ENCODE measurements around the gene DNAH8. TPM values are rescaled to one million over a fixed set of nuclear protein-coding genes. Genes with fewer than 3 reads are reported as not detected.

DNAH8 gene
- polyA plus RNA-seq, 3 donors: not detected

- Mint-ChIP-seq H3K27ac (no peak overlapping the region), H3K4me1 (no peaks in the 10 kb centered on the region), H3K36me3 (no peaks in the 10 kb centered on the region), H3K9me3 (peaks cover 0 to 16% (median 7%) of the 10 kb centered on the region in 7 donors), H3K4me3 (no peak overlapping the region), H3K27me3 (ENCODE audit: low read depth in 3 of 3) (peaks cover 6 to 8% (median 7%) of the 10 kb centered on the region in 3 donors)
- Histone ChIP-seq H3K79me2 (ENCODE audit: insufficient read depth, low read length) (no peaks in the 10 kb centered on the region), H3K9me3 (replicated peaks in 1 of 2; ENCODE audit: control insufficient read depth in 1 of 2, insufficient read depth in 1 of 2, low read length in 2 of 2) (no peaks in the 10 kb centered on the region), H3K4me3 (replicated peaks in 1 of 3; ENCODE audit: low read depth in 2 of 3, low read length in 3 of 3) (no peak overlapping the region), H3K4me2 (replicated peaks; ENCODE audit: extremely low read depth, low read length, poor library complexity, severe bottlenecking) (no peak overlapping the region), H3K27me3 (ENCODE audit: control insufficient read depth in 2 of 2, insufficient read depth in 2 of 2, low read length in 2 of 2) (peaks cover 2 to 3% of the 10 kb centered on the region in 2 donors), H3K27ac (ENCODE audit: low read depth in 1 of 2, low read length in 2 of 2) (no peak overlapping the region), H3K4me1 (ENCODE audit: control insufficient read depth in 1 of 2, insufficient read depth in 2 of 2, low read length in 2 of 2) (no peaks in the 10 kb centered on the region), H3K9ac (ENCODE audit: insufficient read depth, low read length, poor library complexity, severe bottlenecking) (no peak overlapping the region), H3K36me3 (replicated peaks in 1 of 2; ENCODE audit: control insufficient read depth in 1 of 2, insufficient read depth in 2 of 2, low read length in 2 of 2) (no peaks in the 10 kb centered on the region), H4K20me1 (ENCODE audit: insufficient read depth, low read length) (no peaks in the 10 kb centered on the region), H2AFZ (ENCODE audit: insufficient read depth, low read depth, low read length, poor library complexity, severe bottlenecking) (no peak overlapping the region)
- DNase-seq: no peak
- intact Hi-C loops (cut with micrococcal nuclease): no loop called here
- WGBS (ENCODE audit: insufficient coverage): 67% methylated on average over 3 of the region's 4 CpGs
- no peak for TF ChIP-seq CTCF (IDR thresholded peaks at IDR 0.05)
Observed at GRCh38 chr6:39017547-39017880, 302.4 kb downstream of the DNAH8 start.

- H3K4me2 ChIP-seq (replicated peaks; ENCODE audit: extremely low read depth, low read length, poor library complexity, severe bottlenecking): no peak overlapping the region
- H3K27me3 ChIP-seq (ENCODE audit: control insufficient read depth in 2 of 2, insufficient read depth in 2 of 2, low read length in 2 of 2): no peaks in the 10 kb centered on the region
- no peaks in the 10 kb centered on the region for H3K9me3 ChIP-seq (replicated peaks in 1 of 2; ENCODE audit: control insufficient read depth in 1 of 2, insufficient read depth in 1 of 2, low read length in 2 of 2)
- H3K4me1 ChIP-seq (ENCODE audit: control insufficient read depth in 1 of 2, insufficient read depth in 2 of 2, low read length in 2 of 2): no peaks in the 10 kb centered on the region
- no peaks in the 10 kb centered on the region for H4K20me1 ChIP-seq (ENCODE audit: insufficient read depth, low read length)
- DNase-seq: no peak
- H3K79me2 ChIP-seq (ENCODE audit: insufficient read depth, low read length): no peaks in the 10 kb centered on the region
- no peaks in the 10 kb centered on the region for H3K36me3 ChIP-seq (replicated peaks in 1 of 2; ENCODE audit: control insufficient read depth in 1 of 2, insufficient read depth in 2 of 2, low read length in 2 of 2)
- H2AFZ ChIP-seq (ENCODE audit: insufficient read depth, low read depth, low read length, poor library complexity, severe bottlenecking): no peak overlapping the region
- no peak overlapping the region for H3K27ac ChIP-seq (ENCODE audit: low read depth in 1 of 2, low read length in 2 of 2)
- H3K9ac ChIP-seq (ENCODE audit: insufficient read depth, low read length, poor library complexity, severe bottlenecking): no peak overlapping the region
- Mint-ChIP-seq H3K4me1 (no peaks in the 10 kb centered on the region), H3K9me3 (peaks cover 0 to 16% (median 7%) of the 10 kb centered on the region in 7 donors), H3K27ac (no peak overlapping the region), H3K27me3 (ENCODE audit: low read depth in 3 of 3) (peaks cover 4 to 8% (median 7%) of the 10 kb centered on the region in 3 donors), H3K36me3 (no peaks in the 10 kb centered on the region), H3K4me3 (no peak overlapping the region)
- no peak overlapping the region for H3K4me3 ChIP-seq (replicated peaks in 1 of 3; ENCODE audit: low read depth in 2 of 3, low read length in 3 of 3)
- 80% methylated on average over 5 of the region's 5 CpGs for WGBS (ENCODE audit: insufficient coverage)
- TF ChIP-seq CTCF (IDR thresholded peaks at IDR 0.05): no peak
- intact Hi-C loops (cut with micrococcal nuclease): no loop called here
Observed at GRCh38 chr6:39018103-39018502, 303.0 kb downstream of the DNAH8 start.

All from CD14-positive monocyte (primary cell).